Tibial nerve (tissue), 4 donors: ENCODE results near the gene DYNLRB1. TPM values are rescaled to one million over a fixed set of nuclear protein-coding genes. Genes with fewer than 3 reads are reported as not detected.

Source experiments
- DNase-seq, 2 donors: peaks; one replicate each; pipeline ENCODE4 v3.0.0-alpha.2; 2019; ENCODE audit warnings: low spot score in 2 of 2
- H3K27ac ChIP-seq, 4 donors: fragments of 200-600 bp; sonication (generic) in 3 of 4; one replicate each; pipeline ENCODE4 v1.5.1; 2017 to 2019; ENCODE audit warnings: mild to moderate bottlenecking in 1 of 4
- H3K27me3 ChIP-seq, 2 donors: fragments of 200-600 bp; sonication (generic) in 1 of 2; one replicate each; pipeline versions ENCODE4 v1.5.1 to v1.6.0; 2017 to 2019
- H3K36me3 ChIP-seq, 3 donors: fragments of 200-600 bp; sonication (generic); one replicate each; pipeline ENCODE4 v1.5.1; 2018 to 2019
- H3K4me1 ChIP-seq, 4 donors: fragments of 200-600 bp; sonication (generic) in 3 of 4; one replicate each; pipeline ENCODE4 v1.5.1; 2017 to 2019
- H3K4me3 ChIP-seq, 4 donors: fragments of 200-600 bp; sonication (generic) in 3 of 4; one replicate each; pipeline ENCODE4 v1.5.1; 2017 to 2019; ENCODE audit warnings: mild to moderate bottlenecking in 1 of 4, moderate library complexity in 1 of 4
- H3K9me3 ChIP-seq, 4 donors: fragments of 200-600 bp; sonication (generic) in 3 of 4; one replicate each; pipeline ENCODE4 v1.5.1; 2017 to 2019
- EP300 ChIP-seq, 2 donors: sonication (generic); formaldehyde crosslinking; IDR thresholded peaks; one replicate each; pipeline ENCODE4 v1.6.1; 2017; ENCODE audit warnings: antibody characterized with exemption in 2 of 2, mild to moderate bottlenecking in 1 of 2
- POLR2A ChIP-seq, 2 donors: fragments of 450-650 bp; IDR thresholded peaks; one replicate each; pipeline ENCODE4 v1.6.1; 2017; ENCODE audit warnings: antibody characterized with exemption in 2 of 2, mild to moderate bottlenecking in 2 of 2, moderate library complexity in 2 of 2
- WGBS, 2 donors: methylation state at CpG; one replicate each; pipeline ENCODE4 v1.1.5; 2018; 5-methylcytosine and 5-hydroxymethylcytosine counted together
- total RNA-seq, 4 donors: library from RNA; depleted of rRNA; stranded (reverse); fragments of >200 nt; gene quantifications; one replicate each; pipeline ENCODE4 v1.1.0, GENCODE V29; 2016
- TF ChIP-seq, protein P1 (sequence below), 5 experiments: fragments of 200-600 bp in 3 of 5; fragments of 450-650 bp in 2 of 5; sonication (generic) in 3 of 5; IDR thresholded peaks; one replicate each; pipeline ENCODE4 v1.5.1; 2016 to 2019; ENCODE audit warnings: antibody characterized with exemption in 5 of 5, mild to moderate bottlenecking in 3 of 5, moderate library complexity in 2 of 5

Gene DYNLRB1
- total RNA-seq, 4 donors from 2014 or later, result 145 to 188 (median 170) TPM

DNA sequence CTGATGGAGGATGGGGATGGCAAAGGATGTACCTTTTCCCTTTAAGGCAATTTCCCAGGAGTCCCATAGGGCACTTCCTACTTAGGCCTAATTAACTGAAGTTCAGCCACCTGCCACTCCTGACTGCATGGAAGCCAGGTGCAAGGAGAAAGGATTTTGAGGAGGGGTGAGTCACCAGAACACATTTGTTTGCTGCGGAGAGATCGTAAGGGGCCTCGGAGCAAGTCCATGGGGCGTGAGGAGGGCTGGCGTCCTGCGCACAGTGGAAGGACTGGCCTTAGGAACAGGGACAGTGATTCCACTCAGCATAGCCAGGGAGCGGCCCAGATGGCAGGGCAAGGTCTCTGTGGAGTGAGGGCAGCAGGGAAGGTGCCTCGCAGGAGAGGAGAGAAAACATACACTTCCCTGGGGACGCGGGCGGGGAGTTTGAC, 30.5 kb downstream of the DYNLRB1 start:
- TF ChIP-seq POLR2A (IDR thresholded peaks at IDR 0.05) (no peak), EP300 (IDR thresholded peaks at IDR 0.05) (no peak)
- TF ChIP-seq, protein P1, sequence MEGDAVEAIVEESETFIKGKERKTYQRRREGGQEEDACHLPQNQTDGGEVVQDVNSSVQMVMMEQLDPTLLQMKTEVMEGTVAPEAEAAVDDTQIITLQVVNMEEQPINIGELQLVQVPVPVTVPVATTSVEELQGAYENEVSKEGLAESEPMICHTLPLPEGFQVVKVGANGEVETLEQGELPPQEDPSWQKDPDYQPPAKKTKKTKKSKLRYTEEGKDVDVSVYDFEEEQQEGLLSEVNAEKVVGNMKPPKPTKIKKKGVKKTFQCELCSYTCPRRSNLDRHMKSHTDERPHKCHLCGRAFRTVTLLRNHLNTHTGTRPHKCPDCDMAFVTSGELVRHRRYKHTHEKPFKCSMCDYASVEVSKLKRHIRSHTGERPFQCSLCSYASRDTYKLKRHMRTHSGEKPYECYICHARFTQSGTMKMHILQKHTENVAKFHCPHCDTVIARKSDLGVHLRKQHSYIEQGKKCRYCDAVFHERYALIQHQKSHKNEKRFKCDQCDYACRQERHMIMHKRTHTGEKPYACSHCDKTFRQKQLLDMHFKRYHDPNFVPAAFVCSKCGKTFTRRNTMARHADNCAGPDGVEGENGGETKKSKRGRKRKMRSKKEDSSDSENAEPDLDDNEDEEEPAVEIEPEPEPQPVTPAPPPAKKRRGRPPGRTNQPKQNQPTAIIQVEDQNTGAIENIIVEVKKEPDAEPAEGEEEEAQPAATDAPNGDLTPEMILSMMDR (IDR thresholded peaks at IDR 0.05), result no peak
- WGBS, 2 donors, result 76 to 86% methylated on average over 11 of the region's 11 CpGs
- no peaks in the 10 kb centered on the region for H3K9me3 ChIP-seq
- H3K27ac ChIP-seq, result no peak overlapping the region
- H3K36me3 ChIP-seq, result peaks cover 0 to 20% (median 0%) of the 10 kb centered on the region in 3 donors
- peak overlapping the region in 1 of 4 donors; percentile 5 for H3K4me3 ChIP-seq
- DNase-seq, result no peak
- H3K4me1 ChIP-seq, result peaks cover 0 to 8% (median 0%) of the 10 kb centered on the region in 4 donors
- no peaks in the 10 kb centered on the region for H3K27me3 ChIP-seq

DNA sequence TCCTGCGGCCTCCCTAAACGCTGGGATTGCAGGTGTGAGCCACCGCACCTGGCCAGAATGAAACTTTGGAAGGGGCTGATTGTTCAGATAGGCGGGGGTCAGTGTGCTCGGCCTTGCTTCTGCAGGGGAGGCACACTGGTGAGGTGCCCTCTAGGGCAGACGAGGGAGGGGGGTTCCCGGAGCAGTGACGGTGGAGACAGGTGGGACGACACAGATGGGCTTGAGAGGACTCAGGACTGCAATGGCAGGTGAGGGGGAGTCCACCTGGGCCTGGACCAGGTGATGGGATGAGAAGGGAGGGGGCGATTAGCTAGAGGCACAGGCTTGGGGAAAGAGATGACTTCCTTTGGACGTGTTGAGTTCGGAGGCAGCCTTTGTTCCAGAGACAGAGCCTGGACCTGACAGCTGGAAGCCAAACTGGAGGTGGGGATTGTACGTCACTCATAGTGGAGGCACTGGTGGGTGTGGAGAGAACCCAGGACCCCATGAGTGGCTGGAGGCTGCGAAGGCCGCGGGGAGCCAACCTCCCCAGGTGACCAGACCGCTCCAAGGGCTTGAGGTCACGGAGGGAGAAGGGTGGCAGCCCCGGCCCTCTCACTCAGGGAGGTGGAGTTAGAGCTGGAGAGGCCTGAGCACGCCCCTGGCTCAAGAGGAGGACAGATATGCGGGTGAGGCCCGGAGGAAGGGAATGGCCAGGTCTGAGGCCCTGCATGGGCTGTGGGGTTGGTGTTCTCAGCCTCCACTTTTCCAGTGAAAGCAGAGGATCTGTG, 31.8 kb downstream of the DYNLRB1 start:
- peaks cover 0 to 8% (median 0%) of the 10 kb centered on the region in 4 donors for H3K4me1 ChIP-seq
- DNase-seq, result no peak
- H3K27ac ChIP-seq, result no peak overlapping the region
- peaks cover 0 to 8% (median 0%) of the 10 kb centered on the region in 3 donors for H3K36me3 ChIP-seq
- H3K9me3 ChIP-seq, result no peaks in the 10 kb centered on the region
- no peak overlapping the region for H3K4me3 ChIP-seq
- TF ChIP-seq, protein P1 (IDR thresholded peaks at IDR 0.05), result no peak
- TF ChIP-seq EP300 (IDR thresholded peaks at IDR 0.05) (no peak), POLR2A (IDR thresholded peaks at IDR 0.05) (no peak)
- H3K27me3 ChIP-seq, result no peaks in the 10 kb centered on the region
- 90 to 91% methylated on average over 22 of the region's 22 CpGs for WGBS, 2 donors

DNA sequence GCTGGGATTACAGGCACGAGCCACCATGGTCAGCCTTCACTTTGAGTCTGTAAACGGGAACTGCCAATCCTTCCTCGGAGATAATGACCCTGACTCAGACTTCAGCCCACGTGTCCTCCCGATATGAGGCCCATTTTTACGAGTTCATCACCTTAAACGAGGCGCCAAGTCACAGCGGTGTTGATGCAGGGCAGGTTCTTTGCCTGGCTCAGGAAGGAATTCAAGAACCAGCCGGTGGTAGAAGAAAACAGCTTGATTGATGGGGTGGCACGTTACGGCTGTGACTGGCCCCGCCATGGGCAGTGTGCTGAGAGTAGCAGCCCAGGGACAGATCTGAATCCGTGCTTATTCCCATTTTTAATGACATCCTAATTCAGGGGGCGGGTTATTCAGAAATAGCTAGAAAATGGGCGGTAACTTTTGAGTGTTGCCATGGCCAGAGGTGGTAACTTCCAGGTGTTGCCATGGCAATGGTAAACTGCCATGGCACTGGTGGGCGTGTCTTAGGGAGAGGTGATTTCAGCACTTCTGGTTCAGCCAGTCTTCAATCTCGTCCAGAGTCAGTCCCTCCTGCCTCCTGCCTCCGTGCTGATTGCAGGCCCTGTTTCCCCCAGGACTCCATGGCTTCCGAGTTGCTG, 33.2 kb downstream of the DYNLRB1 start:
- WGBS, 2 donors, result 60 to 66% methylated on average over 20 of the region's 20 CpGs
- no peak overlapping the region for H3K27ac ChIP-seq
- H3K9me3 ChIP-seq, result no peaks in the 10 kb centered on the region
- H3K4me3 ChIP-seq, result no peak overlapping the region
- no peaks in the 10 kb centered on the region for H3K36me3 ChIP-seq
- TF ChIP-seq, protein P1 (IDR thresholded peaks at IDR 0.05), result no peak
- TF ChIP-seq POLR2A (IDR thresholded peaks at IDR 0.05) (no peak), EP300 (IDR thresholded peaks at IDR 0.05) (no peak)
- H3K4me1 ChIP-seq, result peaks cover 0 to 10% (median 3%) of the 10 kb centered on the region in 4 donors
- DNase-seq, result no peak
- no peaks in the 10 kb centered on the region for H3K27me3 ChIP-seq

DNA sequence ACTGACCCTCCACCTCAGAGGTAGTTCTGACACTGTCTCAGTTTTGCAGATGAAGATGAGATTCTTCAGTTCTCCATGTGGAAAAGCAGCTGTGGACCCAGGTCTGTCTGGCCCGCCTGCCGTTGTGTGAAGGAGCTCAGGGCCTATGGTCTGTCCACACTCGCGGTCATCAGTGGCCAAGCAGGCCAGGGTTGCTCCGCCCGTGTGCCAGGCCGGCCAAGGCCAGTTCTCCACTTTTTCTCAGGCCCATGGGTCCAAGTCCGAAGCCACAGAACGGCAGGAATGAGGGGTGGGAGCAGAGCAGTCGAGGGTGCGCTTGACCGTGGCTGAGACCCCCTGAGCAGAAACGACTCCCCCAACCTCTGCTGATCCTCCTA, 33.7 kb downstream of the DYNLRB1 start:
- Histone ChIP-seq H3K27me3 (no peaks in the 10 kb centered on the region), H3K36me3 (no peaks in the 10 kb centered on the region), H3K9me3 (no peaks in the 10 kb centered on the region), H3K4me1 (peaks cover 0 to 8% (median 3%) of the 10 kb centered on the region in 4 donors), H3K4me3 (no peak overlapping the region), H3K27ac (no peak overlapping the region)
- WGBS, 2 donors, result 90 to 92% methylated on average over 11 to 13 of the region's 13 CpGs
- TF ChIP-seq POLR2A (IDR thresholded peaks at IDR 0.05), result no peak
- no peak for TF ChIP-seq EP300 (IDR thresholded peaks at IDR 0.05)
- TF ChIP-seq, protein P1 (IDR thresholded peaks at IDR 0.05), result no peak
- no peak for DNase-seq

DNA sequence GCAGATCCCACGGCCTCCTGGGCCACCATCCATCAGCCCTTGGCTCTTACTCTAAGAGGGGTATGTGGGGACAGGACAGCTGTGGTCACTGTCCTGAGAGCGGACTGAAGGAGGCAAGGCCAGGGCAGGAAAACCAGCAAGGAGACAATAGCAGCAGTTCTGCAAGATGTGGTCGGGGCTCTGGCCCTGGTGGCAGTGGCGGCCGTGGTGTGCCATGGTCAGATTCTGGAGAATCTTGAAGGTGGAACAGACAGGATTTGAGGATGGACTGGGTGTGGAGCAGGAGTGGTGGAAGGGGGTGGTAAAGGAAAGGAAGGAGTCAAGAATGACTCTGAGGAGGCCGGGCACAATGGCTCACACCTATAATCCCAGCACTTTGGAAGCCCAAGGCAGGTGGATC, 36.3 kb downstream of the DYNLRB1 start:
- Histone ChIP-seq H3K27ac (no peak overlapping the region), H3K9me3 (no peaks in the 10 kb centered on the region), H3K27me3 (no peaks in the 10 kb centered on the region), H3K4me3 (no peak overlapping the region), H3K4me1 (peaks cover 0 to 9% (median 3%) of the 10 kb centered on the region in 4 donors), H3K36me3 (no peaks in the 10 kb centered on the region)
- DNase-seq, result no peak
- TF ChIP-seq POLR2A (IDR thresholded peaks at IDR 0.05) (no peak), EP300 (IDR thresholded peaks at IDR 0.05) (no peak)
- TF ChIP-seq, protein P1 (IDR thresholded peaks at IDR 0.05), result no peak
- 91 to 96% methylated on average over 6 of the region's 6 CpGs for WGBS, 2 donors
